Neural crest cell (in vitro differentiated cells): ENCODE measurements around the gene JMJD7. TPM values are rescaled to one million over a fixed set of nuclear protein-coding genes. Genes with fewer than 3 reads are reported as not detected.
A peak's percentile ranks its signal among the peaks of the same experiment; 100 is the strongest.

Source experiments
- DNase-seq: peaks from one replicate; pipeline ENCODE4 v3.0.0; 2021; ENCODE audit warnings: low read depth, mixed read lengths, low spot score
- H3K27ac Mint-ChIP-seq: one replicate; pipeline ENCODE4 v1.8.0; 2021; ENCODE audit warnings: mild to moderate bottlenecking, mixed read lengths; ENCODE audit not compliant: unreplicated experiment
- H3K27me3 Mint-ChIP-seq: 2 replicates; pipeline ENCODE4 v1.8.0; 2021; ENCODE audit warnings: low read depth, mild to moderate bottlenecking, mixed read lengths
- H3K36me3 Mint-ChIP-seq: 2 replicates; pipeline ENCODE4 v1.8.0; 2021; ENCODE audit warnings: low read depth, mild to moderate bottlenecking, mixed read lengths
- H3K4me1 Mint-ChIP-seq: 2 replicates; pipeline ENCODE4 v1.8.0; 2021; ENCODE audit warnings: mixed read lengths
- H3K4me3 Mint-ChIP-seq: one replicate; pipeline ENCODE4 v1.8.0; 2021; ENCODE audit warnings: mild to moderate bottlenecking, mixed read lengths
- H3K9me3 Mint-ChIP-seq: 2 replicates; pipeline ENCODE4 v1.8.0; 2021; ENCODE audit warnings: mixed read lengths
- total RNA-seq: library from RNA; stranded (reverse); gene quantifications from 2 replicates; pipeline ENCODE4 v1.2.1, GENCODE V29; 2021
- TF ChIP-seq, protein P1 (sequence below): fragments of 200-600 bp; sonication (generic); conservative IDR thresholded peaks from 2 replicates; pipeline ENCODE4 v1.5.0; 2021; ENCODE audit warnings: antibody characterized with exemption, mild to moderate bottlenecking

Gene JMJD7
- total RNA-seq, 1 donor from 2014 or later = 16.6 TPM

- Mint-ChIP-seq H3K4me1 (peaks cover 26% of the 10 kb centered on the region), H3K9me3 (no peaks in the 10 kb centered on the region), H3K4me3 (no peak overlapping the region), H3K27me3 (no peaks in the 10 kb centered on the region), H3K36me3 (peaks cover 4% of the 10 kb centered on the region), H3K27ac (peak overlapping the region; percentile 31)
- TF ChIP-seq, protein P1, sequence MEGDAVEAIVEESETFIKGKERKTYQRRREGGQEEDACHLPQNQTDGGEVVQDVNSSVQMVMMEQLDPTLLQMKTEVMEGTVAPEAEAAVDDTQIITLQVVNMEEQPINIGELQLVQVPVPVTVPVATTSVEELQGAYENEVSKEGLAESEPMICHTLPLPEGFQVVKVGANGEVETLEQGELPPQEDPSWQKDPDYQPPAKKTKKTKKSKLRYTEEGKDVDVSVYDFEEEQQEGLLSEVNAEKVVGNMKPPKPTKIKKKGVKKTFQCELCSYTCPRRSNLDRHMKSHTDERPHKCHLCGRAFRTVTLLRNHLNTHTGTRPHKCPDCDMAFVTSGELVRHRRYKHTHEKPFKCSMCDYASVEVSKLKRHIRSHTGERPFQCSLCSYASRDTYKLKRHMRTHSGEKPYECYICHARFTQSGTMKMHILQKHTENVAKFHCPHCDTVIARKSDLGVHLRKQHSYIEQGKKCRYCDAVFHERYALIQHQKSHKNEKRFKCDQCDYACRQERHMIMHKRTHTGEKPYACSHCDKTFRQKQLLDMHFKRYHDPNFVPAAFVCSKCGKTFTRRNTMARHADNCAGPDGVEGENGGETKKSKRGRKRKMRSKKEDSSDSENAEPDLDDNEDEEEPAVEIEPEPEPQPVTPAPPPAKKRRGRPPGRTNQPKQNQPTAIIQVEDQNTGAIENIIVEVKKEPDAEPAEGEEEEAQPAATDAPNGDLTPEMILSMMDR = no peak
- no peak for DNase-seq
Measured at GRCh38 chr15:41795996-41796856, 31.7 kb upstream of the JMJD7 start.

GRCh38 chr15:41797201-41797944 lies 30.5 kb upstream of the JMJD7 start:
- no peak overlapping the region for H3K4me3 Mint-ChIP-seq
- H3K27me3 Mint-ChIP-seq = no peaks in the 10 kb centered on the region
- H3K36me3 Mint-ChIP-seq = peaks cover 6% of the 10 kb centered on the region
- TF ChIP-seq, protein P1 = no peak
- H3K9me3 Mint-ChIP-seq = no peaks in the 10 kb centered on the region
- no peak overlapping the region for H3K27ac Mint-ChIP-seq
- no peak for DNase-seq
- H3K4me1 Mint-ChIP-seq = peaks cover 18% of the 10 kb centered on the region

- Mint-ChIP-seq H3K27ac (no peak overlapping the region), H3K9me3 (no peaks in the 10 kb centered on the region), H3K4me3 (no peak overlapping the region), H3K36me3 (peaks cover 6% of the 10 kb centered on the region), H3K4me1 (peaks cover 16% of the 10 kb centered on the region), H3K27me3 (no peaks in the 10 kb centered on the region)
- DNase-seq = no peak
- TF ChIP-seq, protein P1 = no peak
Measured at GRCh38 chr15:41798607-41799487, 29.0 kb upstream of the JMJD7 start.

DNA sequence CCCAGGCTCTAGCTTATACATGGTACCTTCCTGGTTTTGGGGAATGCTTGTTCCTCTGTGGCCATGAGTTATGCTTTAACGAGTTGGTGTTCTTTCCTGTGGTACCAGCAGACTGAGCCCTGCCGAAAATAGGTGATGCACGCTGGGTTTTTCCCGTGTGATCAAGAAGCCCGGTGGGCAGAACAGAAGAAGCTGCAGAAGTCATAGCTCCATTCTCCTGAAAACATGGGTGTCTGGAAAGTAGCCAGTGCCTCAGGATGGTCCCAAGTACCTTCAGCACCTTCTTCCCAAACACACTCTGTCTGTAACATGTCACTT lies 28.4 kb upstream of the JMJD7 start:
- DNase-seq = no peak
- Mint-ChIP-seq H3K4me1 (peaks cover 14% of the 10 kb centered on the region), H3K4me3 (no peak overlapping the region), H3K27ac (peak overlapping the region; percentile 3), H3K36me3 (peaks cover 6% of the 10 kb centered on the region), H3K9me3 (no peaks in the 10 kb centered on the region), H3K27me3 (no peaks in the 10 kb centered on the region)
- TF ChIP-seq, protein P1 = no peak

- DNase-seq = no peak
- peaks cover 6% of the 10 kb centered on the region for H3K36me3 Mint-ChIP-seq
- H3K9me3 Mint-ChIP-seq = no peaks in the 10 kb centered on the region
- H3K27me3 Mint-ChIP-seq = no peaks in the 10 kb centered on the region
- H3K4me3 Mint-ChIP-seq = no peak overlapping the region
- H3K27ac Mint-ChIP-seq = no peak overlapping the region
- TF ChIP-seq, protein P1 = no peak
- peaks cover 11% of the 10 kb centered on the region for H3K4me1 Mint-ChIP-seq
Measured at GRCh38 chr15:41801185-41801584, 26.7 kb upstream of the JMJD7 start.
